Measurements from ENCODE around the gene AVPI1.

The AVPI1 gene, protein sequence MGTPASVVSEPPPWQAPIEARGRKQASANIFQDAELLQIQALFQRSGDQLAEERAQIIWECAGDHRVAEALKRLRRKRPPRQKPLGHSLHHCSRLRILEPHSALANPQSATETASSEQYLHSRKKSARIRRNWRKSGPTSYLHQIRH

DNA sequence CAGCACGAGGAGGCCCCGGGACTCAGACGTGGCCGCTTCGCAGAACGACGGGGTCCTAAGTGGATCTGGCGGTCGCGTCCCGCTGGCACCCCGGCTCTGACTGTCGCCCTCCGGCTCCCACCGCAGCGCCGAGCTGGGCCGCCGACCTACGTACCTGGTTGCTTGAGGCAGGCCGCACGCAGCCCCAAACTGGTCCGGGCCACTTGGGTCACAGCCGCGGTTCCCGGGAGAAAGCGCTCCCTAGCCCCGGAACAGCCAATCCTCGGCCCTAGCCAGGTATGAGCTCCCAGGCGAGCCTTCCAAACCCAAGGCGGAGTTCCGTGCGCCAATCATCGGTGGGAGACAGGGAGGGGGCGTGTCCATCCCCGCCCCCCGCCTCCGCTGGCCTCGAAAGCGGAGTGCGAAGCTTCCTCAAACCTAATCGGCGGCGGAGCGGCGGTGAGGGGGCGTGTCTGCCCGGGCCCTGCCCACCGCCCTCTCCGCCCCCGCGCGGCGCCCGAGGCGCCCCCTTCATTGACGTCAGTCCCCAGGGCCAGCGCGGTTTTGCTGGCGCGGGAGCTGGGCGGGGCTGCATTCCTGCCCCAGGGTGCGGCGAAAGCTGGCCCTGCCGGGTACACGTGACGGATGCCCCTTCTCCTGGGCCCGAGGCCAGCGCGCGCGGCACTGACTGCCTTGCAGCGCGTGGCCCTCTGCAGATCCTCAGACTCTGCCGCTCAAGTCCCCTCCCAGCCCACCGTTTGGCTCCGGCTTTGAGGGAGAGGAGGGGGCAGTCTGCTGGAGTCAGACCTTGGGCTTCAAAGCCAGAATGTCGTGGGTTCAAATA lies at the start of gene AVPI1:
Gene AVPI1 (minus strand): TSS at position 280 of the 823 bp plus-strand sequence. CDS start 7,336 bp downstream, outside the sequence.
- H3K27ac Mint-ChIP-seq: peak within 1 kb of the TSS; percentile 58
- H3K4me1 Mint-ChIP-seq: peaks cover 14% of the 10 kb centered on the region
- no peaks in the 10 kb centered on the region for H3K27me3 Mint-ChIP-seq
- no peaks in the 10 kb centered on the region for H3K9me3 Mint-ChIP-seq
- ATAC-seq: peak; percentile 95
- H3K36me3 Mint-ChIP-seq: no peaks in the 10 kb centered on the region
- peak within 1 kb of the TSS; percentile 88 for H3K4me3 Mint-ChIP-seq

DNA sequence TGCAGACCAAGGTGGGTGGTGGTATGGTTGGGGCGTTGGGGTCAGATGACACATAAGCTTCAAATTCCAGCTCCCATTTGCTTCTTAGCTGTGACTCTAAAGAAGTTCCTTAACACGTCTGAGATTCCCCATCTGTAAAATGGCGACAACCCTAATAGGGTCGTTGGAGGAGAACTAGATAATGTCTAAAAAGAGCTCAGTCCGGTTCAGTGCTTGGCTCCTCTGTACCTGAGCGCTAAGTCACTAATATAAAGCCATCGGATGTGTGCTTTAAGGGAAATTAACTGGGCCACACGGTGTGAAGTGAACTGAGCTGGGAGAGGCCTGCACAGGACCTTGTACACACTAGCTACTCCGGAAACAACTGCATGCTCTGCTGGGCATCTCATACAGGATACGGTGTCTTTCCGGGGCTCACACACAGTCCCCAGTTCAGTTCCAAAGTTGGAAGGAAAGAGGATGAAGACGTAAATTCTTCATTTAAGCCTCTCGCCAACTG lies 49.4 kb upstream of the AVPI1 start:
- peak overlapping the region; percentile 88 for H3K4me3 Mint-ChIP-seq
- H3K27ac Mint-ChIP-seq: peak overlapping the region; percentile 88
- ATAC-seq: peak; percentile 68
- H3K36me3 Mint-ChIP-seq: peaks cover 17% of the 10 kb centered on the region
- H3K9me3 Mint-ChIP-seq: peaks cover 2% of the 10 kb centered on the region
- no peaks in the 10 kb centered on the region for H3K27me3 Mint-ChIP-seq
- peaks cover 48% of the 10 kb centered on the region for H3K4me1 Mint-ChIP-seq

DNA sequence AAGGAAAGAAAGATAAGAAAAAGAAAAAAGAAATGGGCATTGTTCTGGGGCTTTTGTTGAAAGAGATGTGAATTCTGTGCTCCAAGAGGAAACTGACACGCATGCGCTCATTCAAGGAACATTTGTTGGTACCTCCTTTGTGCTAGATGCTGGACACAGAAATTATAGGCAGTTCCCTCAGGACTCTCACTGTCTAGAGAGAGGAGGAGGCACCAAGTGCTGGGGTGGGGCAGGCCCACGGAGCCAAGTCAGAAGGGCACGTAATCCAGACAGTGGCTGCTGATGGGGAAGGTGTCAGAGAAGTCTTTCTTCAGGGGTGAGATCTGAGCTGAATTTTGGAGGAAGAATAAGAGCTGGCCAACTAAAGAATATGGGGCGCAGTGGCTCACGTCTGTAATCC lies 47.0 kb upstream of the AVPI1 start:
- peaks cover 17% of the 10 kb centered on the region for H3K27me3 Mint-ChIP-seq
- H3K4me3 Mint-ChIP-seq: no peak overlapping the region
- no peak for ATAC-seq
- H3K27ac Mint-ChIP-seq: no peak overlapping the region
- peaks cover 2% of the 10 kb centered on the region for H3K9me3 Mint-ChIP-seq
- H3K36me3 Mint-ChIP-seq: no peaks in the 10 kb centered on the region
- H3K4me1 Mint-ChIP-seq: peaks cover 29% of the 10 kb centered on the region

DNA sequence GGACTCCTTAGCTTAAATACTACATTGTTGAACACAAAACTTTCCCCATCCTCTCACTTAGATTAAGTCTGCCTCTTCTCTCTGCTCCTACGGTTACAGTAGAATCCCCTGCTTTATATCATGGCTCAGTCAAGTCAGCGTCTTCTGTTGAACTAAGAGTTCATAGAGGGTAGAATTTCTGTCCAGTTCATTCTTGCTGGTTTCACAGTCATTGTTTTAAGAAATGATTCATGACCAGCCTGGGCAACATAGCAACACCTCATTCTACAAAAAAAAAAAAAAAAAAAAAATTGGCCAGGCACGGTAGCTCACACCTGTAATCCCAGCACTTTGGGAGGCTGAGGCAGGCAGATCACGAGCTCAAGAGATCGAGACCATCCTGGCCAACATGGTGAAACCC lies 46.2 kb upstream of the AVPI1 start:
- Mint-ChIP-seq H3K4me1 (peaks cover 23% of the 10 kb centered on the region), H3K27ac (no peak overlapping the region), H3K27me3 (peaks cover 20% of the 10 kb centered on the region), H3K36me3 (no peaks in the 10 kb centered on the region), H3K4me3 (no peak overlapping the region), H3K9me3 (peaks cover 2% of the 10 kb centered on the region)
- no peak for ATAC-seq

DNA sequence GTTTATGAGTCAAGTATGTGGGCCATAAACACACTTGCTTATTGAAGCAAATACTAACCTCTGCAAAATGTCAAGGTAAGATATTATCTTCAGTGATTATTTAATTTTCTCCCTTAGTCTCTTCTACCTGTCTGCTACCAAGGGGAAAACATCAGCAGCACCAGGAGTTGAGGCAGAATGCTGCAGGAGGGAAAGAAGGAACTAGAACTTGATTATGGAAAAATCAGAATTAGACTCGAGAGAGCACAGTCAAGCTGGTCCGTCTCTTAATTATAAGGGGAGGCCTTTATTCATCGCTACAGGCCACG lies 45.0 kb upstream of the AVPI1 start:
- H3K9me3 Mint-ChIP-seq: peaks cover 2% of the 10 kb centered on the region
- H3K36me3 Mint-ChIP-seq: no peaks in the 10 kb centered on the region
- H3K4me1 Mint-ChIP-seq: peaks cover 15% of the 10 kb centered on the region
- H3K27ac Mint-ChIP-seq: no peak overlapping the region
- ATAC-seq: no peak
- H3K4me3 Mint-ChIP-seq: no peak overlapping the region
- H3K27me3 Mint-ChIP-seq: peaks cover 20% of the 10 kb centered on the region

DNA sequence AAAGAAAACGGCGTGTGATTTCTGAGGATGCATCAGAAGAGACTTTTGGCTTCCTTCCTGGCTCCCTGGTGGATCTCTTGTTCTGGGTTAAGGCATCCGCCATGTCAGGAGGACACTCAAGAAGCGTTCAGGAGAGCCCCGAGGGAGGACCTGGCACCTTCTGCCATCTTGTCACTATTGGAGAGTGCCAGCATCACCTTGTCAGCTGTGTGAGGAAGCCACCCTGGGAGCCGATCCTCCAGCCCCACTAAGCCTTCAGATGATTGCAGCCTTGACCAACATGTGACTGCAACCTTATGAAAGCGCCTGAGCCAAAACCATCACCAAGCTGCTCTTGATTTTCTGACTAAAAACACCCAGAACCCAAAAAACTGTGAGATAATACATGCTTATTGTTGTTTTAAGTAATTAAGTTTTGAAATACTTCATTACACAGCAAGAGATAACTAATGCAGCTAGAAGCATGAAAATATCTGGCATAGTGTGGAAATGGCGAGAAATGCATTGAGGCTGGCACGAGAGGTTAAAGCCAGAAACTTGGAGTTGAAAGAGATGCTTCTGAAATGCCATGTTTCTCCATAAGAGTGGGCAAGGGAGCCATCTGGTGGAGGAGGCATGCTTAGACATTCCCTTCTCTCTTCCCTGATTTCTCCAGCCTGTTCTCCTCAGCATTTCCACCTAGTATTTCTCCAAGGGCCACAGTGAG lies 44.5 kb upstream of the AVPI1 start:
- Mint-ChIP-seq H3K27ac (no peak overlapping the region), H3K36me3 (no peaks in the 10 kb centered on the region), H3K4me1 (peaks cover 11% of the 10 kb centered on the region), H3K9me3 (peaks cover 2% of the 10 kb centered on the region), H3K27me3 (peaks cover 20% of the 10 kb centered on the region), H3K4me3 (no peak overlapping the region)
- no peak for ATAC-seq

DNA sequence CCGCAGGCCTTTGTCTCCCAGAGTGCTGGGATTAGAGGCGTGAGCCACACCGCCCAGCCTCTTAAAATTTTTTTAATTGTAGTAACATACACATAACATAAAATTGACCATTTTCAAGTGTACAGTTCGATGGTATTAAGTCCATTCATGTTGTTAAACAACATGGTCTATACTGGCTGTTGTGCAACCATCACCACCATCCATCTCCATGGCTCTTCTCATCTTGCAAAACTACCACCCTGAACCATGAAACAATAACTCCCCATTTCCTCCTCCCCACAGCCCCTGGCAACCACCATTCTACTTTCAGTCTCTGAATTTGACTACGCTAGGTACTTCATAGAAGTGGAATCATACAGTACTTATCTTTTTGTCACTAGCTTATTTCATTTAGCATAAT lies 42.0 kb upstream of the AVPI1 start:
- Mint-ChIP-seq H3K27ac (no peak overlapping the region), H3K36me3 (no peaks in the 10 kb centered on the region), H3K4me3 (no peak overlapping the region), H3K27me3 (peaks cover 39% of the 10 kb centered on the region), H3K9me3 (no peaks in the 10 kb centered on the region), H3K4me1 (no peaks in the 10 kb centered on the region)
- no peak for ATAC-seq

DNA sequence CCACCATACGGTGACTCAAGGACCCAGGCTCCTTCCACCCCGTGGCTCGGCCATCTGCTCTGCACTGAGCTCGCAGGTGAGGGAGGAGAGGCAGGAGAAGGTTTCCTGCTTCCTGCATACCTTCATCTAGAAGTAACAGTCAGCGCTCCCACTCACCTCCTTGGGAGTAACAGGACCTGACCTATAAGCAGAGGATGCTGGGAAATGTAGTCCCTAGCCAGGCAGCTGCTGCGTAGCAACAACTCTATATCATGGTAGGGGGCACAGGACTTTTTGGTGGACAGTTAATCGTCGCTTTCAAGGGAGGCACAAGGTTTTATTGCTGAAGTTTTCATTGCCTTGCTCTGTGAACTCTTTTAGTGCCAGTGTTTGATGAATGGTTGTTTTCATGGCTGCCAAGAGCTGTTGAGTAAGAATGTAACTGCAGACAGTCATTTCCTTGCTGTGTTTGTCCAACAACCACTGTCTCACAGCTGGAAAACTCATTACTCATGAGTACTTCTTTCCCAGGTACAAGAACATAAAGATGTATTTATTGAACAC lies 39.7 kb upstream of the AVPI1 start:
- H3K4me3 Mint-ChIP-seq: no peak overlapping the region
- no peak overlapping the region for H3K27ac Mint-ChIP-seq
- no peaks in the 10 kb centered on the region for H3K9me3 Mint-ChIP-seq
- H3K4me1 Mint-ChIP-seq: no peaks in the 10 kb centered on the region
- ATAC-seq: no peak
- H3K27me3 Mint-ChIP-seq: peaks cover 40% of the 10 kb centered on the region
- H3K36me3 Mint-ChIP-seq: no peaks in the 10 kb centered on the region

DNA sequence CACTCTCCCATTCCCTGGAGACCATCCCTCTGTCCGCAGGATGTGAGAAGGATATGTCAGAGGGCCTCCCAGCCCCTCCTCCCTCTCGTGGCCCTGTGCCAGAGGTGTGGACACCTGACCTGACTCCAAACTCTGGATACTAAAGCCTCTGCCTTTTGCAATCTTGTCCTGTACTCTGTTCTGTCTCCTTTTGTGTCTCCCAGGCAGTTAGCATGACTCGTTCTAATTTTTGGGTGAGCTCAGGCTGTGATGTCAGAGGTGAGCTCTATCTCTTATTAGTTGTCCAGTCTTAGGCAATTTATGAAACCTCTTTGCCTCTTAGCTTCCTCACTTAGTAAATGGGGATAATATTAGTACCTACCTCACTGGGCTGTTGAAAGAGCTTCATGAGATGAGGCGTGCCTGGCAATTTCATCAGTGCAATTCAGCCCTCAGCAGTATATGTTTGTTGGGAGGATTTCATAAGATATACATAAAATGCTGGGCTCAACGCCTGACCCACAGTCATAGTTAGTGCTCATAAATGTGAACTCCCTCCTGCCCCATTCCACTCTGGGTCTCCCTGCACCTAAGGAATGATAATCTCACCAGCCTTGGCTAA lies 37.4 kb upstream of the AVPI1 start:
- Mint-ChIP-seq H3K27ac (no peak overlapping the region), H3K36me3 (no peaks in the 10 kb centered on the region), H3K9me3 (no peaks in the 10 kb centered on the region), H3K27me3 (peaks cover 27% of the 10 kb centered on the region), H3K4me3 (no peak overlapping the region), H3K4me1 (no peaks in the 10 kb centered on the region)
- no peak for ATAC-seq

DNA sequence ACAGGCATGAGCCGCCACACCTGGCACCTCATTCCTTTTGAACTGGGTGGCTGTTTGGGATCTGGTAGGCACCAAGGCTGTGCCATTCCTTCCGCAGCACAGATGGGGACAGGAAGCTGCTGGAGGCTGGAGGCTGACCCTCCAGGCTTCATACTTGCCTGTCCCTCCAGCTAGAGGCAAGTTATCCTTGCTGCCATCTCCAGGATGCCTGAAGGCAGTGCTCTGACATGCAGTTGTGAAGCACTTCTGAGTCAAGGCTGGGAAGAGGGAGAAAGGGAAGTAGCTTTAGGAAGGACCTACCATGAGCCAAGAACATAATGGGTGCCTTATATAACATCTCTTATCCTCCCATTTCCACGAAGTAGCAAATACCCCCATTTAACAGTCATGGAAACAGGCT lies 36.0 kb upstream of the AVPI1 start:
- no peak overlapping the region for H3K4me3 Mint-ChIP-seq
- peaks cover 20% of the 10 kb centered on the region for H3K27me3 Mint-ChIP-seq
- no peak for ATAC-seq
- no peaks in the 10 kb centered on the region for H3K36me3 Mint-ChIP-seq
- no peaks in the 10 kb centered on the region for H3K9me3 Mint-ChIP-seq
- no peaks in the 10 kb centered on the region for H3K4me1 Mint-ChIP-seq
- H3K27ac Mint-ChIP-seq: no peak overlapping the region

DNA sequence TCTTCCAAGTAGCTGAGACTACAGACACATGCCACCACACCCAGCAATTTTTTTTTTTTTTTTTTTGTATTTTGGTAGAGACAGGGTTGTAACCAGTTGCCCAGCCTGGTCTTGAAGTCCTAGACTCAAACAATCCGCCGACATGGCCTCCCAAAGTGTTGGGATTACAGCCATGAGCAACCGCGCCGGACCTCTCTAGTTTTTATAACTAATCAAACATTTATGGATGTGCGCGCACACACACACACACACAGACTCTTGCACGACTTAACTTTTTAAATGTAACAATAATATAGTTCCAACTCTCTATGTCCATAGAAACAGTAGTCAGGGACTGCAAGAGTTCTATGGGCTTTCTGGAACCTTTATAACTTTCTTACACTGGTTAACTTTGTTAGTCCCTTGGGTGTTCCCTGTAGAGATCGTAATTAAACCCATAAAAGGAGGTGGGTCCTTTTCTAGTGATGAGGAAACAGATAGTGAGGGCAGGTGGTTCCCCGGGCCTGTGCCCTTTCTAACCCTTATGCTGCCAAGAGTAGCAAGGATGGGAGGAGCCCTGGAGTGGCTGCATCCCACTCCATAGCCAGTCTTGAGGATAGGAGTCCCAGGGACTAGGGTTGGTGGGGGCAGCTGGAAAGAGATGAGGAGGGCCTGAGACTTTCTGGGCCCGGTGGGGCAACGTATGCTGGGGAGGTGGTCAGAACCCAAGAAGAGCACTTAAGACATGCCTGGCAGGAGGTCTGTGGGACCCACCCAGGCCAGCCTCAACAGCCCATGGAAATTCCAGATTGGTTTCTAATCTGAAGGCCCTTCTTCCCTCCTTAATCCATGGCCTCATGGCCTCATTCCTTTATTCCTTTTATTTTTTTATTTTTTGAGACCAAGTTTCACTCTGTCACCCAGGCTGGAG lies 35.1 kb upstream of the AVPI1 start:
- H3K4me1 Mint-ChIP-seq: no peaks in the 10 kb centered on the region
- no peaks in the 10 kb centered on the region for H3K36me3 Mint-ChIP-seq
- no peak for ATAC-seq
- H3K27ac Mint-ChIP-seq: no peak overlapping the region
- peaks cover 20% of the 10 kb centered on the region for H3K27me3 Mint-ChIP-seq
- no peak overlapping the region for H3K4me3 Mint-ChIP-seq
- no peaks in the 10 kb centered on the region for H3K9me3 Mint-ChIP-seq

DNA sequence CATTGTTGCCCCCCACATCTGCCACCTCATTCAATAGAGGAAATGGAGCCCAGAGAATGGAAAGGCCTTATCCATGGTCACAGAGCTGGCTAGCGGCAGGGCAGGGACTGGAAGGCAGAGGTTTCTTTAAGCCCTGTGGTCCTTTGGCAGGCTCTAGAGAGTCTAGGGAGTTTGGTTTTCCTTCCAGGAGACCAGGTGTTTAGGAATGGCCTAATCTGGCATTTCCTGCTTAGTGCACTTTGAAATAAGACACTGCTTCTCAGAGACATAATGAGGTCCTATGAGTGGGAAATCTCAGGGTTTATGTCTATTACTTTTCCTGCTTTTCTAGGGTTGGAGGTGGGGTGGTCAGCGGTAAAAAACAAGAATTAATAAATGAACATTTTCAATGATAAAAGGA lies 32.6 kb upstream of the AVPI1 start:
- H3K9me3 Mint-ChIP-seq: no peaks in the 10 kb centered on the region
- H3K36me3 Mint-ChIP-seq: no peaks in the 10 kb centered on the region
- peaks cover 7% of the 10 kb centered on the region for H3K27me3 Mint-ChIP-seq
- no peak overlapping the region for H3K27ac Mint-ChIP-seq
- H3K4me1 Mint-ChIP-seq: peaks cover 5% of the 10 kb centered on the region
- no peak overlapping the region for H3K4me3 Mint-ChIP-seq
- no peak for ATAC-seq

DNA sequence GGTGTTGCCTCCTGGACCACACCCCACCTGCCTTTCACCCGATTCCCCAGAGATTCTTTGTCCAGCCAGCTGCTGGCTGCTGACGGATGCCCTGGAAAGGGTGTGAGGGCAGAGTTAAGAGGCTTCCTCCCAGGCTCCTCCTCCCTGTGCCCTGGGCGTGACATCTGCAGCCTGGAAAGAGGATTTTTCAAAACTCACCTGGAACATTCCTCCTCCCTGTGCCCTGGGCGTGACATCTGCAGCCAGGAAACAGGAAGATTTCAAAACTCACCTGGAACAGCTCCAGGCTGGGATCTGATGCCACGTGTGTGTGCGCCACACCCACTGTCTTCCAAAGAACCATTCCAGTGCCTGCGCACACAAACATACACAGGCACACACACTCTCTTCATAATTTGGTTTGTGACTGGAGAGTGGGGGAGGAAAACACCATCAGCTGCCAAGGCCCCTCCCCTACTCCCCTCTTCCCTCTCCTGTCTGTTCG lies 31.7 kb upstream of the AVPI1 start:
- Mint-ChIP-seq H3K9me3 (no peaks in the 10 kb centered on the region), H3K4me1 (peaks cover 14% of the 10 kb centered on the region), H3K27ac (no peak overlapping the region), H3K4me3 (no peak overlapping the region), H3K36me3 (no peaks in the 10 kb centered on the region), H3K27me3 (no peaks in the 10 kb centered on the region)
- ATAC-seq: no peak

DNA sequence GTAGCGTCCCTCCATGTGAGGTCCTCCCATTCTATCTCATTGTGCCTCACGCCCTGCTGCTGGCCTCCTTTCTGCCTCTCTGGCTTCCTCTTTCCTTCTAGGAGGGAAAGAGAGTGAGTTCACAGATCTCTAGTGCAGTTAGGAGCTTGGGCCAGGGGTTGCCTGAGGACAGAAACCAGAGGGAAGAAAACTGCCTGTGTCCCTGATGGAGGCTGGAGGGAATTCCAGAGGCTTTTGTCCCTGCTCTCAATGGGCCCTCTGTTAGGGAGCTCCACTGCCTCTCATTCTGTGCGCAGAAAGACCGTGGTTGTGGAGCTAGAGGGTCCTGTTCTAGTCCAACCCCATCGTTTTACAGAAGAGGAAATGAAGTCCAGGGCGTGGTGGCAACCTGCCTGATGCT lies 31.1 kb upstream of the AVPI1 start:
- no peak overlapping the region for H3K27ac Mint-ChIP-seq
- ATAC-seq: no peak
- no peak overlapping the region for H3K4me3 Mint-ChIP-seq
- peaks cover 19% of the 10 kb centered on the region for H3K4me1 Mint-ChIP-seq
- H3K27me3 Mint-ChIP-seq: peaks cover 2% of the 10 kb centered on the region
- no peaks in the 10 kb centered on the region for H3K9me3 Mint-ChIP-seq
- no peaks in the 10 kb centered on the region for H3K36me3 Mint-ChIP-seq

Measured in stimulated activated memory B cell treated with anti-CD40 and anti-IgM and Interleukin-4, amounts not matched to agents 10 μg/mL and 1 μg/mL and 100 μg/mL, for 72 hours (primary cell).